ENCODE measurements around the gene RTL1. TPM values are rescaled to one million over a fixed set of nuclear protein-coding genes. Genes with fewer than 3 reads are reported as not detected.
A peak's percentile ranks its signal among the peaks of the same experiment; 100 is the strongest.

RTL1 gene
- total RNA-seq = not detected

GRCh38 chr14:100903672-100904185, at the start of gene RTL1:
Gene RTL1 (minus strand): TSS chr14:100903722. CDS start chr14:100884788, 18,934 bp downstream.
- Mint-ChIP-seq H3K4me1 (no peaks in the 10 kb centered on the region), H3K9me3 (no peaks in the 10 kb centered on the region), H3K27ac (no peak within 1 kb of the TSS), H3K36me3 (no peaks in the 10 kb centered on the region), H3K27me3 (peaks cover 41% of the 10 kb centered on the region), H3K4me3 (no peak within 1 kb of the TSS)
- POLR2A ChIA-PET = no interaction called here
- DNase-seq = no peak
- ATAC-seq (ENCODE audit: low read depth) = no peak

- H3K36me3 Mint-ChIP-seq = no peaks in the 10 kb centered on the region
- POLR2A ChIA-PET = no interaction called here
- ATAC-seq (ENCODE audit: low read depth) (no peak), DNase-seq (no peak)
- H3K27me3 Mint-ChIP-seq = peaks cover 12% of the 10 kb centered on the region
- H3K9me3 Mint-ChIP-seq = no peaks in the 10 kb centered on the region
- no peak overlapping the region for H3K4me3 Mint-ChIP-seq
- H3K27ac Mint-ChIP-seq = no peak overlapping the region
- no peaks in the 10 kb centered on the region for H3K4me1 Mint-ChIP-seq
Measured at GRCh38 chr14:100950024-100950423, 46.5 kb upstream of the RTL1 start.

GRCh38 chr14:100944052-100944451, 40.5 kb upstream of the RTL1 start:
- POLR2A ChIA-PET = no interaction called here
- peaks cover 4% of the 10 kb centered on the region for H3K4me1 Mint-ChIP-seq
- no peak overlapping the region for H3K27ac Mint-ChIP-seq
- H3K4me3 Mint-ChIP-seq = peak overlapping the region; percentile 9
- DNase-seq (no peak), ATAC-seq (ENCODE audit: low read depth) (no peak)
- H3K27me3 Mint-ChIP-seq = peaks cover 5% of the 10 kb centered on the region
- no peaks in the 10 kb centered on the region for H3K36me3 Mint-ChIP-seq
- no peaks in the 10 kb centered on the region for H3K9me3 Mint-ChIP-seq

- H3K4me3 Mint-ChIP-seq = no peak overlapping the region
- H3K36me3 Mint-ChIP-seq = no peaks in the 10 kb centered on the region
- H3K9me3 Mint-ChIP-seq = no peaks in the 10 kb centered on the region
- ATAC-seq (ENCODE audit: low read depth) (no peak), DNase-seq (no peak)
- peaks cover 12% of the 10 kb centered on the region for H3K27me3 Mint-ChIP-seq
- no peak overlapping the region for H3K27ac Mint-ChIP-seq
- POLR2A ChIA-PET = no interaction called here
- H3K4me1 Mint-ChIP-seq = no peaks in the 10 kb centered on the region
Measured at GRCh38 chr14:100930270-100930669, 26.7 kb upstream of the RTL1 start.

GRCh38 chr14:100915560-100915959, 12.0 kb upstream of the RTL1 start:
- ATAC-seq (ENCODE audit: low read depth) (no peak), DNase-seq (no peak)
- H3K4me1 Mint-ChIP-seq = no peaks in the 10 kb centered on the region
- no peak overlapping the region for H3K4me3 Mint-ChIP-seq
- no peaks in the 10 kb centered on the region for H3K36me3 Mint-ChIP-seq
- no peak overlapping the region for H3K27ac Mint-ChIP-seq
- H3K27me3 Mint-ChIP-seq = peaks cover 6% of the 10 kb centered on the region
- H3K9me3 Mint-ChIP-seq = no peaks in the 10 kb centered on the region
- POLR2A ChIA-PET = interaction anchor here (0.6 kb wide), 1 partner anchor 1859 kb away, joined by 3 read pairs; no protein-coding TSS in a partner anchor

GRCh38 chr14:100914597-100915021, 11.1 kb upstream of the RTL1 start:
- H3K36me3 Mint-ChIP-seq = no peaks in the 10 kb centered on the region
- no peak overlapping the region for H3K27ac Mint-ChIP-seq
- POLR2A ChIA-PET = no interaction called here
- DNase-seq (no peak), ATAC-seq (ENCODE audit: low read depth) (no peak)
- no peaks in the 10 kb centered on the region for H3K4me1 Mint-ChIP-seq
- H3K4me3 Mint-ChIP-seq = no peak overlapping the region
- H3K9me3 Mint-ChIP-seq = no peaks in the 10 kb centered on the region
- peaks cover 3% of the 10 kb centered on the region for H3K27me3 Mint-ChIP-seq

GRCh38 chr14:100911665-100912316, 8.3 kb upstream of the RTL1 start:
- no peak overlapping the region for H3K4me3 Mint-ChIP-seq
- H3K27ac Mint-ChIP-seq = no peak overlapping the region
- H3K9me3 Mint-ChIP-seq = no peaks in the 10 kb centered on the region
- POLR2A ChIA-PET = no interaction called here
- DNase-seq = no peak
- no peaks in the 10 kb centered on the region for H3K36me3 Mint-ChIP-seq
- H3K27me3 Mint-ChIP-seq = peaks cover 2% of the 10 kb centered on the region
- no peak for ATAC-seq (ENCODE audit: low read depth)
- H3K4me1 Mint-ChIP-seq = no peaks in the 10 kb centered on the region

- no peaks in the 10 kb centered on the region for H3K36me3 Mint-ChIP-seq
- DNase-seq (no peak), ATAC-seq (ENCODE audit: low read depth) (no peak)
- peaks cover 2% of the 10 kb centered on the region for H3K27me3 Mint-ChIP-seq
- no peak overlapping the region for H3K4me3 Mint-ChIP-seq
- POLR2A ChIA-PET = no interaction called here
- H3K9me3 Mint-ChIP-seq = no peaks in the 10 kb centered on the region
- H3K27ac Mint-ChIP-seq = no peak overlapping the region
- no peaks in the 10 kb centered on the region for H3K4me1 Mint-ChIP-seq
Measured at GRCh38 chr14:100910888-100911664, 7.6 kb upstream of the RTL1 start.

GRCh38 chr14:100909439-100909838, 5.9 kb upstream of the RTL1 start:
- POLR2A ChIA-PET = no interaction called here
- DNase-seq = no peak
- H3K9me3 Mint-ChIP-seq = no peaks in the 10 kb centered on the region
- H3K4me3 Mint-ChIP-seq = no peak overlapping the region
- no peak for ATAC-seq (ENCODE audit: low read depth)
- no peak overlapping the region for H3K27ac Mint-ChIP-seq
- H3K36me3 Mint-ChIP-seq = no peaks in the 10 kb centered on the region
- peaks cover 6% of the 10 kb centered on the region for H3K27me3 Mint-ChIP-seq
- no peaks in the 10 kb centered on the region for H3K4me1 Mint-ChIP-seq

GRCh38 chr14:100907240-100907639, 3.7 kb upstream of the RTL1 start:
- Mint-ChIP-seq H3K4me3 (no peak overlapping the region), H3K27ac (no peak overlapping the region), H3K4me1 (no peaks in the 10 kb centered on the region), H3K27me3 (peaks cover 15% of the 10 kb centered on the region), H3K36me3 (no peaks in the 10 kb centered on the region), H3K9me3 (no peaks in the 10 kb centered on the region)
- POLR2A ChIA-PET = no interaction called here
- ATAC-seq (ENCODE audit: low read depth) (no peak), DNase-seq (no peak)

- H3K27me3 Mint-ChIP-seq = peaks cover 17% of the 10 kb centered on the region
- DNase-seq (no peak), ATAC-seq (ENCODE audit: low read depth) (no peak)
- H3K4me3 Mint-ChIP-seq = no peak overlapping the region
- no peaks in the 10 kb centered on the region for H3K4me1 Mint-ChIP-seq
- H3K9me3 Mint-ChIP-seq = no peaks in the 10 kb centered on the region
- no peak overlapping the region for H3K27ac Mint-ChIP-seq
- POLR2A ChIA-PET = no interaction called here
- no peaks in the 10 kb centered on the region for H3K36me3 Mint-ChIP-seq
Measured at GRCh38 chr14:100906420-100906819, 2.9 kb upstream of the RTL1 start.

GRCh38 chr14:100905166-100905565, 1.6 kb upstream of the RTL1 start:
- Mint-ChIP-seq H3K4me1 (no peaks in the 10 kb centered on the region), H3K9me3 (no peaks in the 10 kb centered on the region), H3K27me3 (peaks cover 26% of the 10 kb centered on the region), H3K4me3 (no peak overlapping the region), H3K36me3 (no peaks in the 10 kb centered on the region), H3K27ac (no peak overlapping the region)
- DNase-seq (no peak), ATAC-seq (ENCODE audit: low read depth) (no peak)
- POLR2A ChIA-PET = no interaction called here

- Mint-ChIP-seq H3K4me1 (no peaks in the 10 kb centered on the region), H3K36me3 (no peaks in the 10 kb centered on the region), H3K9me3 (no peaks in the 10 kb centered on the region), H3K27ac (no peak overlapping the region), H3K27me3 (peaks cover 33% of the 10 kb centered on the region), H3K4me3 (no peak overlapping the region)
- DNase-seq (no peak), ATAC-seq (ENCODE audit: low read depth) (no peak)
- POLR2A ChIA-PET = no interaction called here
Measured at GRCh38 chr14:100904307-100905087, 975 bp upstream of the RTL1 start.

All from activated naive CD8-positive, alpha-beta T cell treated with anti-CD3 and anti-CD28 coated beads, Interleukin-2, amount 10 ng/mL, durations not matched to agents 7 days and 5 days (primary cell).